Right kidney (tissue), 1 donor: ENCODE results near the gene TARP.

ENCODE experiments used
- DNase-seq: peaks from one replicate; pipeline ENCODE4 v3.0.0-alpha.2; 2016

The TARP gene

GRCh38 chr7:38215115-38215514 lies 58.3 kb downstream of the TARP start:
- DNase-seq: no peak

GRCh38 chr7:38211940-38212339 lies 61.5 kb downstream of the TARP start:
- DNase-seq: no peak

GRCh38 chr7:38211486-38211885 lies 62.0 kb downstream of the TARP start:
- no peak for DNase-seq
